B cell (primary cell): Measurements from ENCODE around the gene BCAM. TPM values are rescaled to one million over a fixed set of nuclear protein-coding genes. Genes with fewer than 3 reads are reported as not detected.

Source experiments
- ATAC-seq: fragments of 200-7000 bp; cut with Tn5 transposase; one replicate; pipeline ENCODE4 v1.10.0; 2021; ENCODE audit warnings: low read depth, mild to moderate bottlenecking, moderate number of reproducible peaks, moderate library complexity
- CTCF ChIA-PET: fragments of 350-600 bp; sonication (Branson Sonifier 250); formaldehyde crosslinking; loops from one replicate; lab custom pipeline; 2021; ENCODE audit warnings: antibody characterized with exemption, inconsistent platforms; lab: Charles Lee
- POLR2A ChIA-PET: fragments of 350-600 bp; sonication (Branson Sonifier 250); formaldehyde crosslinking; loops from one replicate; lab custom pipeline; 2021; ENCODE audit warnings: antibody characterized with exemption; lab: Charles Lee
- DNase-seq: peaks from one replicate; pipeline ENCODE4 v3.0.0; 2013
- H2AFZ ChIP-seq: 2 replicates; pipeline ENCODE4 v1.6.1; 2012; ENCODE audit warnings: mild to moderate bottlenecking, low read depth, low read length; ENCODE audit not compliant: insufficient read depth, poor library complexity, severe bottlenecking
- H3K27ac ChIP-seq, 2 donors: 1 replicate in 1 of 2; 2 replicates in 1 of 2; pipeline ENCODE4 v1.5.1; 2012 to 2013; ENCODE audit warnings: low read length in 2 of 2, mild to moderate bottlenecking in 2 of 2, moderate library complexity in 1 of 2
- H3K27me3 ChIP-seq, 4 experiments: fragments of 200-600 bp in 1 of 4; sonication (generic) in 1 of 4; replicated peaks in 1 of 4; 1 replicate in 2 of 4; 2 replicates in 2 of 4; pipeline versions ENCODE4 v1.6.1 to v1.7.0; 2013 to 2016; ENCODE audit warnings: low read length in 3 of 4, mild to moderate bottlenecking in 2 of 4, mixed read lengths in 1 of 4, moderate library complexity in 1 of 4; ENCODE audit not compliant: insufficient read depth in 4 of 4, control insufficient read depth in 3 of 4; ENCODE audit errors: control extremely low read depth in 1 of 4
- H3K36me3 ChIP-seq, 2 experiments: replicated peaks in 1 of 2; 1 replicate in 1 of 2; 2 replicates in 1 of 2; pipeline versions ENCODE4 v1.6.1 to v1.7.1; 2013; ENCODE audit warnings: low read length in 1 of 2; ENCODE audit not compliant: insufficient read depth in 2 of 2, control insufficient read depth in 1 of 2; ENCODE audit errors: control extremely low read depth in 1 of 2, extremely low read depth in 1 of 2
- H3K4me1 ChIP-seq, 2 donors: fragments of 200-600 bp in 1 of 2; sonication (generic) in 1 of 2; 1 replicate in 1 of 2; 2 replicates in 1 of 2; pipeline versions ENCODE4 v1.5.1 to v1.6.1; 2013 to 2017; ENCODE audit warnings: low read length in 2 of 2; ENCODE audit not compliant: control insufficient read depth in 2 of 2, insufficient read depth in 2 of 2
- H3K4me2 ChIP-seq: replicated peaks from 2 replicates; pipeline ENCODE3; 2012; ENCODE audit warnings: mild to moderate bottlenecking, low read depth, low read length; ENCODE audit not compliant: poor library complexity, severe bottlenecking
- H3K4me3 ChIP-seq, 5 experiments: fragments of 200-600 bp in 1 of 5; sonication (generic) in 1 of 5; 1 replicate in 3 of 5; 2 replicates in 2 of 5; pipeline versions ENCODE4 v1.5.1 to v1.7.0; 2011 to 2016; ENCODE audit warnings: low read length in 4 of 5, mild to moderate bottlenecking in 4 of 5, low read depth in 2 of 5, control low read depth in 1 of 5, moderate library complexity in 1 of 5; ENCODE audit not compliant: insufficient read depth in 1 of 5; ENCODE audit errors: control extremely low read depth in 1 of 5, extremely low read depth in 1 of 5
- H3K79me2 ChIP-seq: fragments of 200-600 bp; sonication (generic); one replicate; pipeline ENCODE4 v1.6.0; 2016; ENCODE audit warnings: low read length; ENCODE audit not compliant: control insufficient read depth, insufficient read depth
- H3K9ac ChIP-seq: fragments of 200-600 bp; sonication (generic); 2 replicates; pipeline ENCODE4 v1.6.1; 2017; ENCODE audit warnings: mild to moderate bottlenecking, low read length, moderate library complexity
- H3K9me3 ChIP-seq, 3 donors: one replicate each; pipeline versions ENCODE4 v1.6.1 to v1.7.1; 2013; ENCODE audit warnings: low read length in 2 of 3; ENCODE audit not compliant: control insufficient read depth in 2 of 3, insufficient read depth in 1 of 3; ENCODE audit errors: control extremely low read depth in 1 of 3
- H4K20me1 ChIP-seq: 2 replicates; pipeline ENCODE4 v1.6.0; 2012; ENCODE audit warnings: mild to moderate bottlenecking, low read length; ENCODE audit not compliant: insufficient read depth, control insufficient read depth, poor library complexity, severe bottlenecking
- H3K27ac Mint-ChIP-seq: one replicate; pipeline ENCODE4 v1.8.0; 2021; ENCODE audit warnings: mixed read lengths
- H3K27me3 Mint-ChIP-seq: one replicate; pipeline ENCODE4 v1.8.0; 2021; ENCODE audit warnings: mixed read lengths
- H3K4me1 Mint-ChIP-seq: one replicate; pipeline ENCODE4 v1.8.0; 2021; ENCODE audit warnings: mixed read lengths
- H3K4me3 Mint-ChIP-seq: one replicate; pipeline ENCODE4 v1.8.0; 2021; ENCODE audit warnings: mixed read lengths
- H3K9me3 Mint-ChIP-seq: one replicate; pipeline ENCODE4 v1.8.0; 2022; ENCODE audit warnings: mixed read lengths; ENCODE audit not compliant: insufficient read depth
- CTCF ChIP-seq: fragments of 200-600 bp; IDR thresholded peaks from one replicate; pipeline ENCODE4 v1.8.0; 2022; ENCODE audit warnings: antibody characterized with exemption, mild to moderate bottlenecking
- EZH2 ChIP-seq: IDR thresholded peaks from 2 replicates; pipeline ENCODE4 v1.6.1; 2012; ENCODE audit warnings: borderline replicate concordance, low read depth, mild to moderate bottlenecking, moderate library complexity, low read length; ENCODE audit not compliant: insufficient read depth, poor library complexity, severe bottlenecking
- WGBS: methylation state at CpG from one replicate; pipeline ENCODE4 v1.1.5; 2013; ENCODE audit warnings: missing lambda C conversion rate; ENCODE audit not compliant: insufficient coverage; 5-methylcytosine and 5-hydroxymethylcytosine counted together
- intact Hi-C: fragments of 100-400 bp; cut with micrococcal nuclease; formaldehyde crosslinking; loops from one replicate; pipeline ENCODE4 v1.10.0; 2022
- polyA plus RNA-seq: library from polyadenylated mRNA; depleted of rRNA; stranded (reverse); fragments of >200 nt; gene quantifications from 2 replicates; pipeline ENCODE4 v1.2.3, GENCODE V29; 2012
- total RNA-seq, 2 donors: library from RNA; stranded (reverse); fragments of 120-200 nt in 1 of 2; gene quantifications; 1 replicate in 1 of 2; 2 replicates in 1 of 2; pipeline versions ENCODE4 v1.2.3 to v1.2.4, GENCODE V29; 2013 to 2022

BCAM gene
- total and polyA plus RNA-seq, 2 donors (not counting 1 experiment from before 2014, with no cell fraction given) = not detected

GRCh38 chr19:44789943-44790483, 18.9 kb upstream of the BCAM start:
- Histone ChIP-seq H3K4me2 (no peak overlapping the region), H3K36me3 (no peaks in the 10 kb centered on the region), H3K27ac (no peak overlapping the region), H3K4me3 (no peak overlapping the region), H4K20me1 (no peaks in the 10 kb centered on the region), H3K9ac (no peak overlapping the region), H3K79me2 (no peaks in the 10 kb centered on the region), H2AFZ (no peak overlapping the region), H3K4me1 (peaks cover 0 to under 1% of the 10 kb centered on the region in 2 donors), H3K27me3 (no peaks in the 10 kb centered on the region), H3K9me3 (no peaks in the 10 kb centered on the region)
- no peak for TF ChIP-seq EZH2
- no peak for TF ChIP-seq CTCF
- no peak for ATAC-seq
- Mint-ChIP-seq H3K9me3 (no peaks in the 10 kb centered on the region), H3K4me1 (peaks cover 4% of the 10 kb centered on the region), H3K4me3 (no peak overlapping the region), H3K27me3 (peaks cover 5% of the 10 kb centered on the region), H3K27ac (no peak overlapping the region)
- no peak for DNase-seq
- intact Hi-C loops = loop anchor here (10.0 kb wide), 1 partner anchor 545 kb away; no protein-coding TSS in a partner anchor
- 83% methylated on average over 6 of the region's 13 CpGs for WGBS
- ChIA-PET POLR2A (no interaction called here), CTCF (interaction anchor here (0.7 to 1.3 kb wide), 4 partner anchors 8 to 100 kb away, joined by 3 read pairs; no protein-coding TSS in a partner anchor)

GRCh38 chr19:44792281-44792680, 16.6 kb upstream of the BCAM start:
- POLR2A ChIA-PET = interaction anchor here (0.5 kb wide), 1 partner anchor 161 kb away, joined by 8 read pairs; no protein-coding TSS in a partner anchor

More at GRCh38 chr19:44792281-44792680, 16.6 kb upstream of the BCAM start:
- Histone ChIP-seq H3K4me1 (peaks cover 15 to 20% of the 10 kb centered on the region in 2 donors), H3K4me2 (no peak overlapping the region), H3K79me2 (no peaks in the 10 kb centered on the region), H3K27me3 (peaks cover 0 to 5% (median under 1%) of the 10 kb centered on the region in 4 experiments), H3K27ac (no peak overlapping the region), H3K9ac (no peak overlapping the region), H3K9me3 (no peaks in the 10 kb centered on the region), H4K20me1 (no peaks in the 10 kb centered on the region), H2AFZ (no peak overlapping the region), H3K4me3 (no peak overlapping the region), H3K36me3 (no peaks in the 10 kb centered on the region)
- DNase-seq (no peak), ATAC-seq (no peak)
- TF ChIP-seq EZH2 (no peak), CTCF (no peak)
- Mint-ChIP-seq H3K4me1 (peaks cover 12% of the 10 kb centered on the region), H3K27ac (no peak overlapping the region), H3K27me3 (peaks cover 17% of the 10 kb centered on the region), H3K9me3 (no peaks in the 10 kb centered on the region), H3K4me3 (no peak overlapping the region)
- CTCF ChIA-PET = interaction anchor here (1.4 kb wide), 1 partner anchor 22 kb away, joined by 3 read pairs; no protein-coding TSS in a partner anchor
- WGBS = 14% methylated on average over 9 of the region's 9 CpGs
- intact Hi-C loops = no loop called here
